ENCODE results near the gene NUSAP1. TPM values are rescaled to one million over a fixed set of nuclear protein-coding genes. Genes with fewer than 3 reads are reported as not detected.
"Not testable (repeated sequence)": the region's sequence is repeated elsewhere in the genome, so short reads cannot be mapped to it uniquely, and the experiment has no call there.

NUSAP1 gene
- total RNA-seq, 1 experiment from 2014 or later = 190 TPM

DNA sequence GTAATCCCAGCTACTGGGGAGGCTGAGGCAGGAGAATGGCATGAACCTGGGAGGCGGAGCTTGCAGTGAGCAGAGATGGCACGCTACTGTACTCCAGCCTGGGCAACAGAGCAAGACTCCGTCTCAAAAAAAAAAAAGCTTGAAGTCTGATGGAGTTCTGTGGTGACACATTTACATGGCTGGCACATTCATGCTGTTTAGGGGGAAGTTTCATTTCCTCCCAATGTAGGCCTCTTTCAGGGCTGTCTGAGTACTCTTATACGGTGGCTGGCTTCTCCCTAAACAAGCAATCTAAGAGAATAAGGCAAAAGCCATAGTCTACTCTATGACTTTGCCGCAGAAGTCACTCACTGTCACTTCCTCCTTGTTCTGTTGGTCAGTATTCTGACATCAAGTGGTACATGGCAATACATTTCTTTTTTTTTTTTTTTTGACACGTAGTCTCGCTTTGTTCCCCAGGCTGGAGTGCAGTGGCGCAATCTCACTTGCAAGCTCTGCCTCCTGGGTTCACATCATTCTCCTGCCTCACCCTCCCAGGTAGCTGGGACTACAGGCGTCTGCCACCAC lies 41.5 kb upstream of the NUSAP1 start:
- no peak overlapping the region for H3K27ac ChIP-seq
- TF ChIP-seq, protein P1, sequence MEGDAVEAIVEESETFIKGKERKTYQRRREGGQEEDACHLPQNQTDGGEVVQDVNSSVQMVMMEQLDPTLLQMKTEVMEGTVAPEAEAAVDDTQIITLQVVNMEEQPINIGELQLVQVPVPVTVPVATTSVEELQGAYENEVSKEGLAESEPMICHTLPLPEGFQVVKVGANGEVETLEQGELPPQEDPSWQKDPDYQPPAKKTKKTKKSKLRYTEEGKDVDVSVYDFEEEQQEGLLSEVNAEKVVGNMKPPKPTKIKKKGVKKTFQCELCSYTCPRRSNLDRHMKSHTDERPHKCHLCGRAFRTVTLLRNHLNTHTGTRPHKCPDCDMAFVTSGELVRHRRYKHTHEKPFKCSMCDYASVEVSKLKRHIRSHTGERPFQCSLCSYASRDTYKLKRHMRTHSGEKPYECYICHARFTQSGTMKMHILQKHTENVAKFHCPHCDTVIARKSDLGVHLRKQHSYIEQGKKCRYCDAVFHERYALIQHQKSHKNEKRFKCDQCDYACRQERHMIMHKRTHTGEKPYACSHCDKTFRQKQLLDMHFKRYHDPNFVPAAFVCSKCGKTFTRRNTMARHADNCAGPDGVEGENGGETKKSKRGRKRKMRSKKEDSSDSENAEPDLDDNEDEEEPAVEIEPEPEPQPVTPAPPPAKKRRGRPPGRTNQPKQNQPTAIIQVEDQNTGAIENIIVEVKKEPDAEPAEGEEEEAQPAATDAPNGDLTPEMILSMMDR (conservative IDR thresholded peaks at IDR 0.05) = no peak
- TF ChIP-seq EZH2 (IDR thresholded peaks at IDR 0.05; ENCODE audit: low read depth) = no peak
- intact Hi-C loops (cut with micrococcal nuclease; ENCODE audit: unreplicated experiment) = no loop called here
- no peaks in the 10 kb centered on the region for H3K9me3 ChIP-seq (ENCODE audit: insufficient read depth, low read depth)
- ChIA-PET POLR2A (ENCODE audit: unreplicated experiment) (interaction anchor here (0.6 kb wide), 1 partner anchor 722 kb away, joined by 3 read pairs; the partner anchor contains the start of gene RPUSD2), CTCF (no interaction called here)
- no peaks in the 10 kb centered on the region for H3F3A ChIP-seq (ENCODE audit: insufficient read depth, low read depth)
- no peaks in the 10 kb centered on the region for H3K27me3 ChIP-seq (ENCODE audit: insufficient read depth, low read depth)
- H3K4me2 ChIP-seq = no peak overlapping the region
- BruUV-seq (replicated peaks) = no TSS peak
- no peaks in the 10 kb centered on the region for H4K20me1 ChIP-seq (ENCODE audit: insufficient read depth)
- H3K4me1 ChIP-seq (replicated peaks; ENCODE audit: insufficient read depth) = 0 out of 2 replicates have a peak, but pooled peaks cover 2% of the 10 kb centered on the region
- no peak overlapping the region for H2AFZ ChIP-seq
- no peaks in the 10 kb centered on the region for H3K9me2 ChIP-seq (ENCODE audit: insufficient read depth)
- no peak overlapping the region for H3K4me3 ChIP-seq
- peaks cover 19% of the 10 kb centered on the region for H3K36me3 ChIP-seq (ENCODE audit: low read depth)
- peaks cover 23% of the 10 kb centered on the region for H3K79me2 ChIP-seq (ENCODE audit: low read depth)
- DNase-seq = no peak

DNA sequence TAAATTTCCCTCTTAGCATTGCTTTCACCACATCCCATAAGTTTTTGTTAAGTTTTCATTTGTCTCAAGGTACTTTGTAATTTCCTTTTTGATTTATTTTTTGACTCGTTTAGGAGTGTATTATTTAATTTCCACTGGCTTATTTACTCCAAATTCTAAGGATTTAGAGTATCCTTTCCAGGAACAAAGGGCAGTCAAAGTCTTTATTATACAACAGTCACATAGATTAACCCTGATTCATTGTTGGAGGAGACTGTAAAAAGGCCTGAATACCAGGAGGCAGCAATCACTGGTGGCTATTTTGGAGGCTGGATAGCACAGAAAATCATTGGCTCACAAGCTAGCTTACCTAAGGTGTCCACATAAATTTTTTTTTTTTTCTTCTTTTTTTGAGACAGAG lies 40.2 kb upstream of the NUSAP1 start:
- no peaks in the 10 kb centered on the region for H3K4me1 ChIP-seq (replicated peaks; ENCODE audit: insufficient read depth)
- intact Hi-C loops (cut with micrococcal nuclease; ENCODE audit: unreplicated experiment) = no loop called here
- peaks cover 12% of the 10 kb centered on the region for H3K36me3 ChIP-seq (ENCODE audit: low read depth)
- no peak overlapping the region for H2AFZ ChIP-seq
- TF ChIP-seq, protein P1 (conservative IDR thresholded peaks at IDR 0.05) = no peak
- no peak for TF ChIP-seq EZH2 (IDR thresholded peaks at IDR 0.05; ENCODE audit: low read depth)
- DNase-seq = no peak
- no peaks in the 10 kb centered on the region for H3K27me3 ChIP-seq (ENCODE audit: insufficient read depth, low read depth)
- H3F3A ChIP-seq (ENCODE audit: insufficient read depth, low read depth) = no peaks in the 10 kb centered on the region
- H3K4me2 ChIP-seq = no peak overlapping the region
- CTCF ChIA-PET = no interaction called here
- POLR2A ChIA-PET (ENCODE audit: unreplicated experiment) = no interaction called here
- H3K4me3 ChIP-seq = no peak overlapping the region
- BruUV-seq (replicated peaks) = no TSS peak
- H3K27ac ChIP-seq = no peak overlapping the region
- H3K9me3 ChIP-seq (ENCODE audit: insufficient read depth, low read depth) = no peaks in the 10 kb centered on the region
- no peaks in the 10 kb centered on the region for H4K20me1 ChIP-seq (ENCODE audit: insufficient read depth)
- no peaks in the 10 kb centered on the region for H3K9me2 ChIP-seq (ENCODE audit: insufficient read depth)
- peaks cover 11% of the 10 kb centered on the region for H3K79me2 ChIP-seq (ENCODE audit: low read depth)

DNA sequence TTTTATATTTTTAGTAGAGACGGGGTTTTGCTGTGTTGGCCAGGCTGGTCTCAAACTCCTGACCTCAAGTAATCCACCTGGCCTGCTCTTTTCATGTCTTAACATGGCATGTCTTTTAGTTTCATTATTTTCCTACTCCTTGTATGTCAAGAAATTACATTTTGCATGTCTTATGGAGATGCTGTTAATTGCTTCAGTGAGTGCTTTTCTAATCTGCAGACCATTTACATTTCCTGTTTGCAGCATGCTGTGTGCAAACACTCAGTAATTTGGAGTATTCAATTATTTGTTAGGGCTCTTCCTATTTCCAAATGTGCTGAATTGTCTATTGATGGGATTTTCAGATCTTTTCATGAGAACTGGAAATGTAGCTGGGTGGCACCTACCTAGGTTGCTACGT lies 31.5 kb upstream of the NUSAP1 start:
- CTCF ChIA-PET; H3K4me2 ChIP-seq; DNase-seq; H3K4me3 ChIP-seq; H3K4me1 ChIP-seq (replicated peaks; ENCODE audit: insufficient read depth); BruUV-seq (replicated peaks); H3K9me2 ChIP-seq (ENCODE audit: insufficient read depth); H3K9me3 ChIP-seq (ENCODE audit: insufficient read depth, low read depth); intact Hi-C loops (cut with micrococcal nuclease; ENCODE audit: unreplicated experiment); H2AFZ ChIP-seq; H4K20me1 ChIP-seq (ENCODE audit: insufficient read depth); H3K27ac ChIP-seq; H3K27me3 ChIP-seq (ENCODE audit: insufficient read depth, low read depth); H3F3A ChIP-seq (ENCODE audit: insufficient read depth, low read depth); H3K36me3 ChIP-seq (ENCODE audit: low read depth); H3K79me2 ChIP-seq (ENCODE audit: low read depth): not testable (repeated sequence)
- POLR2A ChIA-PET (ENCODE audit: unreplicated experiment) = interaction anchor here (0.6 to 0.9 kb wide), 2 partner anchors 14 to 17 kb away, joined by 5 to 13 read pairs; no protein-coding TSS in a partner anchor

DNA sequence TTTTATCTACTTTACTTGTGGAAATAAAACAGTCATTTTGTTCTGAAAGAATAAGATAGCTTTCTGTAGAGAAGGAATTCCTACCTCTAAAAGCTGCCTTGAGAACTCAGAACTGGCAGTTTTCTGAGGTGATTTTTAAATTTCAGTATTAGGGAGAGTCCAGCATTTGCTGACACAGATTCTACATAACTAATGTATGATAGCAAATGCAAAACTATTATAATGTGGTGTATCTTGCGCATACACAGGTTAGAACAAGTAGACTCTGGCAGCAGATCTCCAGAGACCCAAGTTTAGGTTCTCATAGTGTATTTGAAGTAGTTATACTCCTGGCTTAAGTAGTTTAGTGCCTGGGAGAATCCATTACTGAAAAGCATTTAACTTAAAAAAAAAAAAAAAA lies 31.1 kb upstream of the NUSAP1 start:
- Histone ChIP-seq H3F3A (ENCODE audit: insufficient read depth, low read depth) (0 out of 2 replicates have a peak, but pooled peaks cover 4% of the 10 kb centered on the region), H3K4me1 (replicated peaks; ENCODE audit: insufficient read depth) (no peaks in the 10 kb centered on the region), H3K36me3 (ENCODE audit: low read depth) (no peaks in the 10 kb centered on the region), H3K79me2 (ENCODE audit: low read depth) (no peaks in the 10 kb centered on the region), H3K9me3 (ENCODE audit: insufficient read depth, low read depth) (no peaks in the 10 kb centered on the region), H4K20me1 (ENCODE audit: insufficient read depth) (no peaks in the 10 kb centered on the region), H3K4me3 (no peak overlapping the region), H3K27me3 (ENCODE audit: insufficient read depth, low read depth) (no peaks in the 10 kb centered on the region), H3K4me2 (no peak overlapping the region), H3K9me2 (ENCODE audit: insufficient read depth) (no peaks in the 10 kb centered on the region), H3K27ac (no peak overlapping the region), H2AFZ (no peak overlapping the region)
- no TSS peak for BruUV-seq (replicated peaks)
- intact Hi-C loops (cut with micrococcal nuclease; ENCODE audit: unreplicated experiment) = no loop called here
- TF ChIP-seq EZH2 (IDR thresholded peaks at IDR 0.05; ENCODE audit: low read depth) = no peak
- TF ChIP-seq, protein P1 (conservative IDR thresholded peaks at IDR 0.05) = no peak
- POLR2A ChIA-PET (ENCODE audit: unreplicated experiment) = interaction anchor here (0.6 to 0.9 kb wide), 2 partner anchors 13 to 18 kb away, joined by 5 to 13 read pairs; no protein-coding TSS in a partner anchor
- DNase-seq = no peak
- CTCF ChIA-PET = no interaction called here

Measured in PC-9 (cell line).